ENCODE data around the gene DYSF. TPM values are rescaled to one million over a fixed set of nuclear protein-coding genes. Genes with fewer than 3 reads are reported as not detected.

DYSF gene
- total and polyA plus RNA-seq, 2 donors (not counting 3 experiments of a cell fraction or from before 2014, with no cell fraction given), result 50.9 to 152 TPM

GRCh38 chr2:71496156-71496770 lies 42.9 kb downstream of the DYSF start:
- FAIRE-seq (no peak), DNase-seq (ENCODE audit: low read depth, low spot score) (no peak)
- intact Hi-C loops (cut with micrococcal nuclease), result no loop called here
- Histone ChIP-seq H3K4me1 (ENCODE audit: control insufficient read depth, extremely low read depth, insufficient read depth, low read length) (peaks cover 72% of the 10 kb centered on the region), H4K20me1 (replicated peaks; ENCODE audit: control insufficient read depth, extremely low read depth, insufficient read depth, low read length) (no peaks in the 10 kb centered on the region), H3K27me3 (ENCODE audit: control insufficient read depth in 2 of 2, insufficient read depth in 2 of 2, low read length in 2 of 2) (no peaks in the 10 kb centered on the region), H3K4me3 (replicated peaks in 1 of 3; ENCODE audit: insufficient read depth in 1 of 3, low read depth in 1 of 3, low read length in 3 of 3) (no peak overlapping the region), H3K9ac (replicated peaks; ENCODE audit: extremely low read depth, insufficient read depth, low read length) (no peak overlapping the region), H3K9me3 (replicated peaks; ENCODE audit: control insufficient read depth, insufficient read depth, low read length) (no peaks in the 10 kb centered on the region), H3K9me1 (replicated peaks; ENCODE audit: control insufficient read depth, extremely low read depth, insufficient read depth, low read length) (no peaks in the 10 kb centered on the region), H3K79me2 (ENCODE audit: control insufficient read depth, insufficient read depth, low read length) (no peaks in the 10 kb centered on the region), H3K4me2 (ENCODE audit: insufficient read depth, low read length) (no peak overlapping the region), H2AFZ (ENCODE audit: low read depth, low read length) (no peak overlapping the region), H3K27ac (ENCODE audit: insufficient read depth, low read depth, low read length) (no peak overlapping the region), H3K36me3 (ENCODE audit: control insufficient read depth in 2 of 2, extremely low read depth in 1 of 2, insufficient read depth in 2 of 2, low read length in 2 of 2) (peaks cover 5% of the 10 kb centered on the region in 2 experiments)
- ChIA-PET POLR2A (interaction anchor here (1.2 kb wide), 1 partner anchor 29 kb away, joined by 3 read pairs; no protein-coding TSS in a partner anchor), CTCF (interaction anchor here (1.5 to 3.0 kb wide), 2 partner anchors 14 to 35 kb away, joined by 3 to 10 read pairs; no protein-coding TSS in a partner anchor)
- no peak for TF ChIP-seq MAX (IDR thresholded peaks at IDR 0.05; ENCODE audit: insufficient read depth, insufficient read length)
- no peak for TF ChIP-seq FOS (IDR thresholded peaks at IDR 0.05; ENCODE audit: borderline replicate concordance, insufficient read depth, low read length)
- TF ChIP-seq JUN (IDR thresholded peaks at IDR 0.05; ENCODE audit: borderline replicate concordance, insufficient read depth, insufficient read length, low read depth), result no peak
- TF ChIP-seq GATA2 (IDR thresholded peaks at IDR 0.05; ENCODE audit: insufficient read depth, insufficient read length, low read depth, low read length), result no peak
- TF ChIP-seq, protein P1, sequence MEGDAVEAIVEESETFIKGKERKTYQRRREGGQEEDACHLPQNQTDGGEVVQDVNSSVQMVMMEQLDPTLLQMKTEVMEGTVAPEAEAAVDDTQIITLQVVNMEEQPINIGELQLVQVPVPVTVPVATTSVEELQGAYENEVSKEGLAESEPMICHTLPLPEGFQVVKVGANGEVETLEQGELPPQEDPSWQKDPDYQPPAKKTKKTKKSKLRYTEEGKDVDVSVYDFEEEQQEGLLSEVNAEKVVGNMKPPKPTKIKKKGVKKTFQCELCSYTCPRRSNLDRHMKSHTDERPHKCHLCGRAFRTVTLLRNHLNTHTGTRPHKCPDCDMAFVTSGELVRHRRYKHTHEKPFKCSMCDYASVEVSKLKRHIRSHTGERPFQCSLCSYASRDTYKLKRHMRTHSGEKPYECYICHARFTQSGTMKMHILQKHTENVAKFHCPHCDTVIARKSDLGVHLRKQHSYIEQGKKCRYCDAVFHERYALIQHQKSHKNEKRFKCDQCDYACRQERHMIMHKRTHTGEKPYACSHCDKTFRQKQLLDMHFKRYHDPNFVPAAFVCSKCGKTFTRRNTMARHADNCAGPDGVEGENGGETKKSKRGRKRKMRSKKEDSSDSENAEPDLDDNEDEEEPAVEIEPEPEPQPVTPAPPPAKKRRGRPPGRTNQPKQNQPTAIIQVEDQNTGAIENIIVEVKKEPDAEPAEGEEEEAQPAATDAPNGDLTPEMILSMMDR (IDR thresholded peaks at IDR 0.05; ENCODE audit: extremely low read depth in 1 of 2, insufficient read depth in 1 of 2, low read depth in 1 of 2, low read length in 2 of 2), result no peak
- no peak for TF ChIP-seq MYC (IDR thresholded peaks at IDR 0.05; ENCODE audit: low read depth, low read length)
- no peak for TF ChIP-seq EZH2 (IDR thresholded peaks at IDR 0.05; ENCODE audit: borderline replicate concordance, low read depth, low read length, severe bottlenecking)
- TF ChIP-seq POLR2AphosphoS5 (IDR thresholded peaks at IDR 0.05; ENCODE audit: insufficient read depth, low read depth, low read length), result no peak
- TF ChIP-seq POLR2A (IDR thresholded peaks at IDR 0.05; ENCODE audit: low read depth, low read length), result no peak
- BruUV-seq (replicated peaks), result no TSS peak
- dilution Hi-C loops (cut with MboI; ENCODE audit: extremely low pct_ligation_motif_present, low sequenced_read_pairs), result no loop called here

Measured in endothelial cell of umbilical vein (primary cell).